Measurements from ENCODE around the gene FKBP4. TPM values are rescaled to one million over a fixed set of nuclear protein-coding genes. Genes with fewer than 3 reads are reported as not detected.

FKBP4 gene
- total and polyA plus RNA-seq, 2 donors (not counting 1 experiment from before 2014, with no cell fraction given) = 19.3 to 56.7 TPM

DNA sequence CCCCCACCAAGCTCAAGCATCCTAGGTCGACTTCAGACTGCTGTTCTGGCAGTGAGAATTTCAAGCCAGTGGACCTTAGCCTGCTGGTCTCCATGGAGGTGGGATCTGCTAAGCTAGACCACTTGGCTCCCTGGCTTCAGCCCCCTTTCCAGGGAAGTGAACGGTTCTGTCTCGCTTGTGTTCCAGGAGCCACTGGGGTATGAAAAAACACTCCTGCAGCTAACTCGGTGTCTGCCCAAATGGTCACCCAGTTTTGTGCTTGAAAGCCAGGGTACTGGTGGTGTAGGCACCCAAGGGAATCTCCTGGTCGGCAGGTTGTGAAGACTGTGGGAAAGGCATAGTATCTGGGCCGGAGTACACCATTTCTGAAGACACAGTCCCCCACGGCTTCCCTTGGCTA lies 44.6 kb upstream of the FKBP4 start:
- ATAC-seq (ENCODE audit: low read depth) (no peak), DNase-seq (no peak)
- H3K27me3 Mint-ChIP-seq = peaks cover 30% of the 10 kb centered on the region
- H2AFZ ChIP-seq (ENCODE audit: insufficient read depth, low read depth, low read length, poor library complexity, severe bottlenecking) = no peak overlapping the region
- 64% methylated on average over 7 of the region's 7 CpGs for WGBS (ENCODE audit: insufficient coverage)
- H3K4me3 ChIP-seq (ENCODE audit: control extremely low read depth in 1 of 5, extremely low read depth in 1 of 5, insufficient read depth in 1 of 5, low read depth in 2 of 5, low read length in 4 of 5) = no peak overlapping the region
- H3K9me3 ChIP-seq (ENCODE audit: control extremely low read depth in 1 of 3, control insufficient read depth in 2 of 3, insufficient read depth in 1 of 3, low read length in 2 of 3) = peaks cover 0 to 27% (median 0%) of the 10 kb centered on the region in 3 donors
- intact Hi-C loops (cut with micrococcal nuclease) = no loop called here
- H3K4me1 ChIP-seq (ENCODE audit: control insufficient read depth in 2 of 2, insufficient read depth in 2 of 2, low read length in 2 of 2) = no peaks in the 10 kb centered on the region
- H3K27ac ChIP-seq (ENCODE audit: low read length in 2 of 2) = no peak overlapping the region
- H3K9ac ChIP-seq (ENCODE audit: low read length) = no peak overlapping the region
- H3K4me2 ChIP-seq (replicated peaks; ENCODE audit: low read depth, low read length, poor library complexity, severe bottlenecking) = no peak overlapping the region
- ChIA-PET CTCF (no interaction called here), POLR2A (no interaction called here)
- H3K4me1 Mint-ChIP-seq = no peaks in the 10 kb centered on the region
- H3K9me3 Mint-ChIP-seq (ENCODE audit: insufficient read depth) = peaks cover 2% of the 10 kb centered on the region
- no peaks in the 10 kb centered on the region for H4K20me1 ChIP-seq (ENCODE audit: control insufficient read depth, insufficient read depth, low read length, poor library complexity, severe bottlenecking)
- no peak overlapping the region for H3K4me3 Mint-ChIP-seq
- H3K79me2 ChIP-seq (ENCODE audit: control insufficient read depth, insufficient read depth, low read length) = no peaks in the 10 kb centered on the region
- TF ChIP-seq, protein P1, sequence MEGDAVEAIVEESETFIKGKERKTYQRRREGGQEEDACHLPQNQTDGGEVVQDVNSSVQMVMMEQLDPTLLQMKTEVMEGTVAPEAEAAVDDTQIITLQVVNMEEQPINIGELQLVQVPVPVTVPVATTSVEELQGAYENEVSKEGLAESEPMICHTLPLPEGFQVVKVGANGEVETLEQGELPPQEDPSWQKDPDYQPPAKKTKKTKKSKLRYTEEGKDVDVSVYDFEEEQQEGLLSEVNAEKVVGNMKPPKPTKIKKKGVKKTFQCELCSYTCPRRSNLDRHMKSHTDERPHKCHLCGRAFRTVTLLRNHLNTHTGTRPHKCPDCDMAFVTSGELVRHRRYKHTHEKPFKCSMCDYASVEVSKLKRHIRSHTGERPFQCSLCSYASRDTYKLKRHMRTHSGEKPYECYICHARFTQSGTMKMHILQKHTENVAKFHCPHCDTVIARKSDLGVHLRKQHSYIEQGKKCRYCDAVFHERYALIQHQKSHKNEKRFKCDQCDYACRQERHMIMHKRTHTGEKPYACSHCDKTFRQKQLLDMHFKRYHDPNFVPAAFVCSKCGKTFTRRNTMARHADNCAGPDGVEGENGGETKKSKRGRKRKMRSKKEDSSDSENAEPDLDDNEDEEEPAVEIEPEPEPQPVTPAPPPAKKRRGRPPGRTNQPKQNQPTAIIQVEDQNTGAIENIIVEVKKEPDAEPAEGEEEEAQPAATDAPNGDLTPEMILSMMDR (IDR thresholded peaks at IDR 0.05) = no peak
- TF ChIP-seq EZH2 (IDR thresholded peaks at IDR 0.05; ENCODE audit: borderline replicate concordance, insufficient read depth, low read depth, low read length, poor library complexity, severe bottlenecking) = no peak
- peaks cover 0 to 49% (median 25%) of the 10 kb centered on the region in 4 experiments for H3K27me3 ChIP-seq (replicated peaks in 1 of 4; ENCODE audit: control extremely low read depth in 1 of 4, control insufficient read depth in 3 of 4, insufficient read depth in 4 of 4, low read length in 3 of 4)
- H3K36me3 ChIP-seq (replicated peaks in 1 of 2; ENCODE audit: control extremely low read depth in 1 of 2, control insufficient read depth in 1 of 2, extremely low read depth in 1 of 2, insufficient read depth in 2 of 2, low read length in 1 of 2) = no peaks in the 10 kb centered on the region
- no peak overlapping the region for H3K27ac Mint-ChIP-seq

DNA sequence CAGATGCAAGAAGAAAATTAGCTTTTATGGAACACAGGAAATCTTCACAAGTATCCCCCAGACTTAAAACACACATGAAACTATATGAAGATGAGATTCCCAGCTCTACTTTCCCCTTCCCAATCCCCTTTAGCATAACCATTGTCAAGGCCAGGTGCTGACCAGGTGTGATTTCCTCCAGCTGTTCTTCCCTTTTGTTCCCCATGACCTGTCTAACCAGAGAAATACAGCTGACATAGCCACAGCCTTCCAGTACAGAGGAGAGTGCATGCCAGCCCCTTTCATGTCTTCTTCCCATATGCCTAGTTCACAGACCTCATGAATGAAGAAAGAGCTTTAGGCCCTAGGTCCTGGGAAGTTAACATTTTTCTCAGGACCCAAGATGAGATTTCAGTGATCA lies 43.5 kb upstream of the FKBP4 start:
- H3K4me3 ChIP-seq (ENCODE audit: control extremely low read depth in 1 of 5, extremely low read depth in 1 of 5, insufficient read depth in 1 of 5, low read depth in 2 of 5, low read length in 4 of 5) = no peak overlapping the region
- H4K20me1 ChIP-seq (ENCODE audit: control insufficient read depth, insufficient read depth, low read length, poor library complexity, severe bottlenecking) = no peaks in the 10 kb centered on the region
- CTCF ChIA-PET = no interaction called here
- H3K4me1 ChIP-seq (ENCODE audit: control insufficient read depth in 2 of 2, insufficient read depth in 2 of 2, low read length in 2 of 2) = no peaks in the 10 kb centered on the region
- H3K27me3 Mint-ChIP-seq = peaks cover 32% of the 10 kb centered on the region
- intact Hi-C loops (cut with micrococcal nuclease) = no loop called here
- DNase-seq (no peak), ATAC-seq (ENCODE audit: low read depth) (no peak)
- no peak for TF ChIP-seq EZH2 (IDR thresholded peaks at IDR 0.05; ENCODE audit: borderline replicate concordance, insufficient read depth, low read depth, low read length, poor library complexity, severe bottlenecking)
- TF ChIP-seq, protein P1 (IDR thresholded peaks at IDR 0.05) = no peak
- H2AFZ ChIP-seq (ENCODE audit: insufficient read depth, low read depth, low read length, poor library complexity, severe bottlenecking) = no peak overlapping the region
- H3K9me3 Mint-ChIP-seq (ENCODE audit: insufficient read depth) = peaks cover 2% of the 10 kb centered on the region
- H3K27ac ChIP-seq (ENCODE audit: low read length in 2 of 2) = no peak overlapping the region
- no peak overlapping the region for H3K9ac ChIP-seq (ENCODE audit: low read length)
- H3K36me3 ChIP-seq (replicated peaks in 1 of 2; ENCODE audit: control extremely low read depth in 1 of 2, control insufficient read depth in 1 of 2, extremely low read depth in 1 of 2, insufficient read depth in 2 of 2, low read length in 1 of 2) = no peaks in the 10 kb centered on the region
- no peaks in the 10 kb centered on the region for H3K4me1 Mint-ChIP-seq
- H3K27me3 ChIP-seq (replicated peaks in 1 of 4; ENCODE audit: control extremely low read depth in 1 of 4, control insufficient read depth in 3 of 4, insufficient read depth in 4 of 4, low read length in 3 of 4) = peaks cover 0 to 54% (median 26%) of the 10 kb centered on the region in 4 experiments
- H3K4me2 ChIP-seq (replicated peaks; ENCODE audit: low read depth, low read length, poor library complexity, severe bottlenecking) = no peak overlapping the region
- H3K27ac Mint-ChIP-seq = no peak overlapping the region
- POLR2A ChIA-PET = no interaction called here
- H3K9me3 ChIP-seq (ENCODE audit: control extremely low read depth in 1 of 3, control insufficient read depth in 2 of 3, insufficient read depth in 1 of 3, low read length in 2 of 3) = peaks cover 0 to 27% (median 0%) of the 10 kb centered on the region in 3 donors
- no peaks in the 10 kb centered on the region for H3K79me2 ChIP-seq (ENCODE audit: control insufficient read depth, insufficient read depth, low read length)
- H3K4me3 Mint-ChIP-seq = no peak overlapping the region

All from B cell (primary cell).